NB4 (cell line): ENCODE results near the gene RAI14.

Source experiments
- MYC ChIP-seq: IDR thresholded peaks from 2 replicates; pipeline ENCODE4 v1.6.1; 2011; ENCODE audit warnings: low read depth, low read length
- POLR2A ChIP-seq: IDR thresholded peaks from 2 replicates; pipeline ENCODE4 v1.6.1; 2011; ENCODE audit warnings: mild to moderate bottlenecking; ENCODE audit not compliant: insufficient read length; ENCODE audit errors: extremely low read depth
- TF ChIP-seq, protein P1 (sequence below): IDR thresholded peaks from one replicate; pipeline ENCODE4 v1.5.1; 2012; ENCODE audit warnings: low read depth, low read length

DNA sequence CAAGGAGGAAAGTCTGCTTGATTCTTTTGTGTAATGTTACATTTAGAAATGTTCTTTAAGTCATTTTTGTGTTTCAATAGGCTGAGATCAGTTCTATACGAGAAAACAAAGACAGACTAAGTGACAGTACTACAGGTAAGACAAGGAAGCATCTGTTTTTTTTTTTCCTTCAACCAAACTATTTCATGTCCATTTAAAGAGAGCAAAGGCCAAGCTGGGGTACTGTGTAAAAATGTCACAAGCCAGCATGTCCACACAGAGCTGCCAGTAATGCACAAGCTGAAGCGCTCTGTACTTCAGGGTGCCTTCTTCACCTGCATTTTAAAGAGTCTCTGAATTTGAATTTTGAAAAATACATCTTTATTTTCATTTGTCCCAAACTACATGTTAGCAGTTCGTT, 162.6 kb downstream of the RAI14 start:
- TF ChIP-seq POLR2A (no peak), MYC (no peak)
- TF ChIP-seq, protein P1, sequence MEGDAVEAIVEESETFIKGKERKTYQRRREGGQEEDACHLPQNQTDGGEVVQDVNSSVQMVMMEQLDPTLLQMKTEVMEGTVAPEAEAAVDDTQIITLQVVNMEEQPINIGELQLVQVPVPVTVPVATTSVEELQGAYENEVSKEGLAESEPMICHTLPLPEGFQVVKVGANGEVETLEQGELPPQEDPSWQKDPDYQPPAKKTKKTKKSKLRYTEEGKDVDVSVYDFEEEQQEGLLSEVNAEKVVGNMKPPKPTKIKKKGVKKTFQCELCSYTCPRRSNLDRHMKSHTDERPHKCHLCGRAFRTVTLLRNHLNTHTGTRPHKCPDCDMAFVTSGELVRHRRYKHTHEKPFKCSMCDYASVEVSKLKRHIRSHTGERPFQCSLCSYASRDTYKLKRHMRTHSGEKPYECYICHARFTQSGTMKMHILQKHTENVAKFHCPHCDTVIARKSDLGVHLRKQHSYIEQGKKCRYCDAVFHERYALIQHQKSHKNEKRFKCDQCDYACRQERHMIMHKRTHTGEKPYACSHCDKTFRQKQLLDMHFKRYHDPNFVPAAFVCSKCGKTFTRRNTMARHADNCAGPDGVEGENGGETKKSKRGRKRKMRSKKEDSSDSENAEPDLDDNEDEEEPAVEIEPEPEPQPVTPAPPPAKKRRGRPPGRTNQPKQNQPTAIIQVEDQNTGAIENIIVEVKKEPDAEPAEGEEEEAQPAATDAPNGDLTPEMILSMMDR, result no peak
